HEK293 (cell line): ENCODE results near the gene DNMT3A.

Experiments used
- CTCF ChIA-PET: fragments of 350-600 bp; formaldehyde crosslinking; extraction: SDS; loops from one replicate; lab custom pipeline; 2021; ENCODE audit warnings: antibody characterized with exemption; lab: Yijun Ruan, JAX
- POLR2A ChIA-PET: fragments of 300-600 bp; formaldehyde crosslinking; extraction: SDS; loops from one replicate; lab custom pipeline; 2020; ENCODE audit warnings: antibody characterized with exemption, inconsistent platforms; lab: Yijun Ruan, JAX
- H3K27ac ChIP-seq: fragments of 200-500 bp; sonication (Bioruptor generic); 2 replicates; pipeline ENCODE4 v1.5.1; 2014; ENCODE audit warnings: low read depth, low read length, control low read depth, inconsistent platforms; ENCODE audit errors: extremely low read depth
- H3K36me3 ChIP-seq, 2 experiments: fragments of 200-500 bp in 1 of 2; sonication (Bioruptor generic) in 1 of 2; 1 replicate in 1 of 2; 2 replicates in 1 of 2; pipeline ENCODE4 v1.5.1; 2014 to 2017; ENCODE audit warnings: inconsistent platforms in 2 of 2, low read length in 2 of 2; ENCODE audit not compliant: control insufficient read depth in 2 of 2, insufficient read depth in 1 of 2
- H3K4me1 ChIP-seq: fragments of 200-500 bp; sonication (Bioruptor generic); 2 replicates; pipeline ENCODE4 v1.5.1; 2014; ENCODE audit warnings: mild to moderate bottlenecking, low read length, inconsistent platforms; ENCODE audit not compliant: control insufficient read depth, insufficient read depth
- H3K4me3 ChIP-seq: 2 replicates; pipeline ENCODE4 v1.5.1; 2011; ENCODE audit warnings: low read depth, mild to moderate bottlenecking, control low read depth, low read length, moderate library complexity
- H3K9me3 ChIP-seq: fragments of 200-500 bp; sonication (Bioruptor generic); 2 replicates; pipeline ENCODE4 v1.5.1; 2014; ENCODE audit warnings: low read depth, low read length, inconsistent platforms; ENCODE audit not compliant: control insufficient read depth, insufficient read depth
- AEBP2 ChIP-seq: fragments of 450-650 bp; formaldehyde crosslinking; IDR thresholded peaks from 2 replicates; pipeline ENCODE4 v1.5.1; 2016; ENCODE audit warnings: missing biosample characterization, missing genetic modification characterization, borderline replicate concordance
- EGR2 ChIP-seq: fragments of 450-650 bp; formaldehyde crosslinking; IDR thresholded peaks from 2 replicates; pipeline ENCODE4 v1.5.1; 2016; ENCODE audit warnings: low read depth, missing biosample characterization, missing genetic modification characterization
- HOXC10 ChIP-seq: sonication (generic); formaldehyde crosslinking; IDR thresholded peaks from 2 replicates; pipeline ENCODE4 v1.8.1; 2023; ENCODE audit warnings: mild to moderate bottlenecking, missing genetic modification reagents
- MYNN ChIP-seq: fragments of 450-650 bp; formaldehyde crosslinking; IDR thresholded peaks from 2 replicates; pipeline ENCODE4 v1.5.1; 2016; ENCODE audit warnings: missing biosample characterization, missing genetic modification characterization, borderline replicate concordance
- ZBTB17 ChIP-seq: fragments of 450-650 bp; formaldehyde crosslinking; IDR thresholded peaks from 2 replicates; pipeline ENCODE4 v1.5.1; 2016; ENCODE audit warnings: missing biosample characterization, missing genetic modification characterization
- ZBTB7A ChIP-seq: fragments of 450-650 bp; formaldehyde crosslinking; IDR thresholded peaks from 2 replicates; pipeline ENCODE4 v1.5.1; 2016; ENCODE audit warnings: low read depth, missing biosample characterization, missing genetic modification characterization
- ZFHX2 ChIP-seq: fragments of 450-650 bp; formaldehyde crosslinking; conservative IDR thresholded peaks from 2 replicates; pipeline ENCODE4 v1.5.1; 2016; ENCODE audit warnings: missing biosample characterization, missing genetic modification characterization
- ZFP69B ChIP-seq: fragments of 450-650 bp; formaldehyde crosslinking; IDR thresholded peaks from 2 replicates; pipeline ENCODE4 v1.5.1; 2016; ENCODE audit warnings: missing biosample characterization, missing genetic modification characterization
- ZNF114 ChIP-seq: fragments of 450-650 bp; formaldehyde crosslinking; IDR thresholded peaks from 2 replicates; pipeline ENCODE4 v1.5.0; 2017; ENCODE audit warnings: missing biosample characterization, missing genetic modification characterization
- ZNF121 ChIP-seq: fragments of 450-650 bp; formaldehyde crosslinking; IDR thresholded peaks from 2 replicates; pipeline ENCODE4 v1.5.1; 2016; ENCODE audit warnings: missing biosample characterization, missing genetic modification characterization
- ZNF146 ChIP-seq: fragments of 450-650 bp; formaldehyde crosslinking; IDR thresholded peaks from 2 replicates; pipeline ENCODE4 v1.5.1; 2016; ENCODE audit warnings: missing biosample characterization, missing genetic modification characterization
- ZNF274 ChIP-seq, 2 experiments: fragments of 200-500 bp in 1 of 2; fragments of 450-650 bp in 1 of 2; sonication (Bioruptor generic) in 1 of 2; formaldehyde crosslinking in 1 of 2; IDR thresholded peaks; 2 replicates each; pipeline versions ENCODE4 v1.5.1 to v1.6.1; 2014 to 2016; ENCODE audit warnings: borderline replicate concordance in 1 of 2, inconsistent platforms in 1 of 2, low read length in 1 of 2, missing biosample characterization in 1 of 2, missing genetic modification characterization in 1 of 2
- ZNF280C ChIP-seq: fragments of 450-650 bp; formaldehyde crosslinking; IDR thresholded peaks from 2 replicates; pipeline ENCODE4 v1.5.1; 2016; ENCODE audit warnings: missing biosample characterization, missing genetic modification characterization
- ZNF366 ChIP-seq: fragments of 450-650 bp; formaldehyde crosslinking; conservative IDR thresholded peaks from 2 replicates; pipeline ENCODE4 v1.5.1; 2016; ENCODE audit warnings: missing biosample characterization, missing genetic modification characterization
- ZNF394 ChIP-seq: fragments of 450-650 bp; formaldehyde crosslinking; IDR thresholded peaks from 2 replicates; pipeline ENCODE4 v1.5.1; 2016; ENCODE audit warnings: missing biosample characterization, missing genetic modification characterization, mild to moderate bottlenecking, moderate library complexity, borderline replicate concordance
- ZNF449 ChIP-seq: fragments of 450-650 bp; formaldehyde crosslinking; IDR thresholded peaks from 2 replicates; pipeline ENCODE4 v1.5.1; 2017; ENCODE audit warnings: missing biosample characterization, mild to moderate bottlenecking, missing genetic modification characterization, moderate library complexity
- ZNF558 ChIP-seq: fragments of 450-650 bp; formaldehyde crosslinking; IDR thresholded peaks from 2 replicates; pipeline ENCODE4 v1.5.1; 2016; ENCODE audit warnings: missing biosample characterization, missing genetic modification characterization
- ZNF561 ChIP-seq: fragments of 450-650 bp; IDR thresholded peaks from 2 replicates; pipeline ENCODE4 v1.5.1; 2018; ENCODE audit warnings: missing biosample characterization, missing genetic modification characterization, borderline replicate concordance
- ZNF645 ChIP-seq: fragments of 450-650 bp; formaldehyde crosslinking; IDR thresholded peaks from 2 replicates; pipeline ENCODE4; 2016; ENCODE audit warnings: missing biosample characterization, missing genetic modification characterization

The DNMT3A gene

GRCh38 chr2:25188405-25188804 lies 153.3 kb downstream of the DNMT3A start:
- CTCF ChIA-PET = interaction anchor here (2.4 kb wide), 1 partner anchor 8 kb away, joined by 16 read pairs; no protein-coding TSS in a partner anchor
- TF ChIP-seq ZNF274 (IDR thresholded peaks at IDR 0.05; ENCODE audit: low read length) = no peak
- no peak for TF ChIP-seq ZNF274 (tag by site-specific recombination; IDR thresholded peaks at IDR 0.05; ENCODE audit: borderline replicate concordance)
- peak; percentile 85 for TF ChIP-seq ZNF366
- H3K27ac ChIP-seq = no peak overlapping the region
- H3K36me3 ChIP-seq = no peaks in the 10 kb centered on the region
- POLR2A ChIA-PET = no interaction called here
- no peaks in the 10 kb centered on the region for H3K4me1 ChIP-seq
- no peaks in the 10 kb centered on the region for H3K9me3 ChIP-seq
- no peak overlapping the region for H3K4me3 ChIP-seq

GRCh38 chr2:25187729-25188350 lies 153.9 kb downstream of the DNMT3A start:
- no peak overlapping the region for H3K4me3 ChIP-seq
- TF ChIP-seq ZNF645 (tag by site-specific recombination) (no peak), ZNF280C (tag by site-specific recombination) (no peak), ZBTB7A (tag by site-specific recombination) (no peak), ZNF121 (tag by site-specific recombination) (no peak), ZBTB17 (tag by site-specific recombination) (no peak), MYNN (tag by site-specific recombination) (no peak), EGR2 (tag by site-specific recombination) (no peak), HOXC10 (no peak), ZNF146 (no peak), ZFHX2 (no peak), ZNF561 (tag by site-specific recombination) (no peak), AEBP2 (tag by site-specific recombination) (no peak)
- TF ChIP-seq, all 188 proteins: peak for 0
- CTCF ChIA-PET = interaction anchor here (2.4 kb wide), 1 partner anchor 8 kb away, joined by 16 read pairs; no protein-coding TSS in a partner anchor
- POLR2A ChIA-PET = no interaction called here
- Histone ChIP-seq H3K4me1 (no peaks in the 10 kb centered on the region), H3K27ac (no peak overlapping the region), H3K9me3 (no peaks in the 10 kb centered on the region), H3K36me3 (no peaks in the 10 kb centered on the region)

- H3K4me3 ChIP-seq = no peak overlapping the region
- ChIA-PET CTCF (no interaction called here), POLR2A (no interaction called here)
- H3K27ac ChIP-seq = no peak overlapping the region
- H3K4me1 ChIP-seq = no peaks in the 10 kb centered on the region
- no peaks in the 10 kb centered on the region for H3K36me3 ChIP-seq
- no peak for TF ChIP-seq ZFP69B (tag by site-specific recombination)
- TF ChIP-seq ZNF449 (tag by site-specific recombination) = no peak
- no peak for TF ChIP-seq ZNF558 (tag by site-specific recombination)
- TF ChIP-seq ZNF394 (tag by site-specific recombination) = no peak
- no peak for TF ChIP-seq ZNF114 (tag by site-specific recombination)
- no peaks in the 10 kb centered on the region for H3K9me3 ChIP-seq
These were observed 157.5 kb downstream of the DNMT3A start for GRCh38 chr2:25184254-25184653.
